ENCODE results near the gene MYLK4.

DNA sequence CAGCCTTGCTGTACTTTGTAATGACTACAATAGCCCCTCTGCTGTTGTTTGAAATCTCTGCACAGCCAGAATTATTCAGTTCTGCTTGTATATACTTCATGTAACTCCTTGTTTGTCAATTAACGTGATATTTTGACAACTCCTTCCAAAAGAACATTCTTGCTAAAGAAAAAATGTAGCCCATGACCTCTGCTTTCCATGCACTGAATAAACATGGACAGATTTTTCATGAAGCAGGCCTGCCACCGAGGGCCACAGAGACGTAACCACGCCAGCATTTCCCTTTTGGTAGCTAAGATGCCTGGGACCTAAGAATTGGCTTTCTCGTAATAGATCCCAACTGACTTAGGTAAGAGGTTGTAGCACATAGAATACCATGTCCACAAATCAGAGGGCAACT lies 135.9 kb downstream of the MYLK4 start:
- TF ChIP-seq, protein P1, sequence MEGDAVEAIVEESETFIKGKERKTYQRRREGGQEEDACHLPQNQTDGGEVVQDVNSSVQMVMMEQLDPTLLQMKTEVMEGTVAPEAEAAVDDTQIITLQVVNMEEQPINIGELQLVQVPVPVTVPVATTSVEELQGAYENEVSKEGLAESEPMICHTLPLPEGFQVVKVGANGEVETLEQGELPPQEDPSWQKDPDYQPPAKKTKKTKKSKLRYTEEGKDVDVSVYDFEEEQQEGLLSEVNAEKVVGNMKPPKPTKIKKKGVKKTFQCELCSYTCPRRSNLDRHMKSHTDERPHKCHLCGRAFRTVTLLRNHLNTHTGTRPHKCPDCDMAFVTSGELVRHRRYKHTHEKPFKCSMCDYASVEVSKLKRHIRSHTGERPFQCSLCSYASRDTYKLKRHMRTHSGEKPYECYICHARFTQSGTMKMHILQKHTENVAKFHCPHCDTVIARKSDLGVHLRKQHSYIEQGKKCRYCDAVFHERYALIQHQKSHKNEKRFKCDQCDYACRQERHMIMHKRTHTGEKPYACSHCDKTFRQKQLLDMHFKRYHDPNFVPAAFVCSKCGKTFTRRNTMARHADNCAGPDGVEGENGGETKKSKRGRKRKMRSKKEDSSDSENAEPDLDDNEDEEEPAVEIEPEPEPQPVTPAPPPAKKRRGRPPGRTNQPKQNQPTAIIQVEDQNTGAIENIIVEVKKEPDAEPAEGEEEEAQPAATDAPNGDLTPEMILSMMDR (conservative IDR thresholded peaks at IDR 0.05) = no peak
- no peak for TF ChIP-seq EZH2 (IDR thresholded peaks at IDR 0.05; ENCODE audit: low read depth)
